AML-193 (cell line): ENCODE measurements around the gene SKA2.
"Not testable (repeated sequence)": the region's sequence is repeated elsewhere in the genome, so short reads cannot be mapped to it uniquely, and the experiment has no call there.

ENCODE experiments used
- DNase-seq, 2 experiments: peaks; one replicate each; lab custom pipeline; 2025; lab: John Stamatoyannopoulos, UW

The SKA2 gene

DNA sequence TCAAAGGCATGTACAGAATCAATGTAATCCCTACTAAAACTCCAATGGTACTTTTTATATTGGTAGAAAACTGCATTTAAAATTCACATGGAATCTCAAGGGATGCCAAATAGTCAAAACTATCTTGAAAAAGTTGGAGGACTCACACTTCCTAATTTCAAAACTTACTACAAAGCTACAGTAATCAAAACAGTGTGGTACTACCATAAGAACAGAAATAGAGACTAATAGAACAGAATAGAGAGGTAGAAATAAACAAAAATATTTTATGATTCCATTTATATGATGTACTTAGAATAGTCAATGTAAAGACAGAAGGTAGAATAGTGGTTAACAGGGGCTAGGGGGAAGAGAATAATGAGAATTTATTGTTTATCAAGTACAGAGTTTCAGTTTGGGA, 57.1 kb downstream of the SKA2 start:
- DNase-seq: no peak

DNA sequence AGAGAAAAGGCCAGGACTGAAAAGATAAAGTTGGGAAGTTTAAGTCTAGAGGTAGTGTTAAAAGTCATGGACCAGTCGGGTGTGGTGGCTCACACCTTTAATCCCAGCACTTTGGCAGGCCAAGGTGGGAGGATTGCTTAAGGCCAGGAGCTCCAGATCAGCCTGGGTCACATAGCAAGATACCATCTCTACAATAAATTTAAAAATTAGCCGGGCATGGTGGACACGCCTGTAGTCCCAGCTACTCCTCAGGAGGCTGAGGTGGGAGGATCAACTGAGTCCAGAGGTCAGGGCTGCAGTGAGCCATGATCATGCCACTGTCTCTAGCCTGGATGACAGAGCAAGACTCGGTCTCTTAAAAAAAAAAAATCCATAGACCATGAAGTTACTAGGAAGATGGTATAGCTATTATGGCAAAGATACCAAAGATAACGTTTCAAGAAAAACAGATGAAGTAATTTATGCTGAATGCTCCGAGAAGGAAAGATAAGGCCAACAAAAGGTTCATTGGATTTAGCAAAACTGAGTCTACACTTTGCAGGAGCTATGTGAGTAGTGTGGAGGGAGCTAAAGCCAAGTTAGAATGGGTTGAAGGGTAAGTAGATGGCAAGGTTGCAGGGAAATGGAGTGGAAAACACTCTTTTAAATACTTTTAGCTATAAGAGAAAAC, 60.0 kb downstream of the SKA2 start:
- no peak for DNase-seq

DNA sequence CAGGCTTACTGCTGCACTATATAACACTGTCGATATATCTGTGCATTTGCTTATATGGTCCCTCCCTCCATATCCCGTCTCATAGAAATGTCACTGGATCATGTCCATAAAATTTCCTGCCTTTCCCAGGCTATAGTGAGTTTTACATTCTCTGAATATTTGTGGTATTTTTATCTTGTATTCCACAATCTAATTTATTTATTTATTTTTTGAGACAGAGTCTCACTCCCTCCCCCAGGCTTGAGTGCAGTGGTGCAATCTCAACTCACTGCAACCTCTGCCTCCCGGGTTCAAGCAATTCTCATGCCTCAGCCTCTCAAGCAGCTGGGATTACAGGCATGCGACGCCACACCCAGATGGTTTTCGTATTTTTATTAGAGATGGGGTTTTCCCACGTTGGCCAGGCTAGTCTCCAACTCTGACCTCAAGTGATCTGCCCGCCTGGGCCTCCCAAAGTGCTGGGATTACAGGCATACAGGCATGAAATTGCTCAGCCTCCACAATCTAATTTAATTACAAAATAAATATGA, 61.2 kb downstream of the SKA2 start:
- no peak for DNase-seq

DNA sequence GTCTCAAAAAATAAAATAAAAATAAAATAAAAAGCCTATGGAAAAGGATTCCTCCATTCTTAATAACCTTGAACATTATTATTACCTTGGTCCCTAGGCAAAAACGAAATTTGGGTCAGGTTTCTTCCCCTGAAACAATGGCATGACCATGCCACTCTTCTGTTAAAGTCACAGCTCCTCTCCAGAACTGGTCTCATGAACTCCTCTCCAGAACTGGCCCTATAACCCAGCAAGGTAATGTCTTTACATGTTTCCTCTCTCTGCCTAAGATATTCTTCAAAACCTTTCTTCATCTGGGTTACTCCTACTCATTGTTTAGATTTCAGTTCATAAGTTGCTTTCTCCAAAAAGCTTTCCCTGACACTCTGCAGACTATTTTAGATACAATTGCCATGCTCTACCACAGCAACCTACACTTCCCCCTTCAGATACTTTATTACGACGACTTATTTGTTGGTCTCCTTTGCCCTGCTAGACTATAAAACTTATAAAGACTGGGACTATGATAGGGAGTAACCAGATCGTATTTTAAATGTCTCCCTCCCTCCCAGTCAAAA, 61.8 kb downstream of the SKA2 start:
- DNase-seq: no peak

DNA sequence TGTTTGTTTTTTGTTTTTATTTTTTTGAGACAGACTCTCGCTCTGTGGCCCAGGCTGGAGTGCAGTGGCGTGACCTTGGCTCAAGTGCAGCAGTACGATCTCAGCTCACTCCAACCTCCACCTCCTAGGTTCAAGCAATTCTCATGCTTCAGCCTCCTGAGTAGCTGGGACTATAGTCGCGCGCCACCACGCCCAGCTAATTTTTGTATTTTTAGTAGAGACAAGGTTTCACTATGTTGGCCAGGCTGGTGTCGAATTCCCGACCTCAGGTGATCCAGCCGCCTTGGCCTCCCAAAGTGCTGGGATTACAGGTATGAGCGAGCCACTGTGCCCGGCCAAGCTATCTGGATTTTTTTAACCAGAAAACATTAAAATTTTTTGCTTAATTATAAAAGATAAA, 64.4 kb downstream of the SKA2 start:
- DNase-seq: not testable (repeated sequence)

DNA sequence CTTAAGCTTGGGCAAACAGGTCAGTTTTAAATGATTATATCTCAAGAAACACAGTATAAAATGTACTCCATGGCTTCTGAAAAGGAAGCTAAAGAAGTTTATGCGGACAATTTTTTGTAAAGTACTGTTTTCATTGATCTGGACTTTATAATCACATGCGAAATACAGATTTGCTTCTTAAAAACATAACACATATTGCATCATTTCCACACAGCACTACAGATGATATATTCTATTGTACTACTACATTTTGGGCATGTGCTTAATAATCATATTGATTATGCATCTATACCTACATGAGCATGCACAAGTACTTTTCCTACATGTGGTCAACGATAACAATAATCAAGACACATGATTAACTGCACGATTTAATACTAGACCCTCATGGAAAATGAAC, 70.8 kb downstream of the SKA2 start:
- no peak for DNase-seq

DNA sequence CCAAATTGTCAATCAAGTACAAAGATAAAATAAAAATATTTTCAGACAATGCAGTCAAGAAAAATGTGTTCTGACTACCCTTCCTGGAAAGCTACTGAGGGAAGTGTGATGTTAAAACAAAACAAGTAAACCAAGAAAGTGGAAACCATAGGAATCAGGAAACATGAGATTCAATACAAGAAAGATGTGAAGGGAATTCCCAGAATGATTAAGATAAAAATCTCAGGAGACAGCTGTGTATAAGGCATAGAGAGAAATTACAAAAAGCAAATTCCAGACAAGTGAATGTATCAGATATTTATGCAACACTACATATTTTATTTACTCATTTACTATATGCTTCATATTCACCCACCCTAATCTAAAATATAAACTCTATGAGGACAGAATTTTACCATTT, 80.5 kb downstream of the SKA2 start:
- DNase-seq: no peak

DNA sequence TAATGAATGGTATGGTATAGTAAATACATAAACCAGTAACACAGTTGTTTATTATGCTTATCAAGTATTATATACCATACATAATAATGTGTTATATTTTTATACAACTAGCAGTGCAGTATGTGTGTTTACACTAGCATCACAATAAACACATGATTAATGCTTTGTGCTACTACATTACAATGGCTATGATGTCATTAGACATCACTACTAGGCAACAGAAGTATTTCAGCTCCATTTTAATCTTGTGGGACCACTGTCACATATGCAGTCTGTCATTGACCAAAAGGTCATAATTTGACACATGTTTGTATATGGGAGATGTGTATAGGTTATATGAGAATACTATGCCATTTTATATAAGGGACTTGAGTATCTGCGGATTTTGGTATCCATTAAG, 81.0 kb downstream of the SKA2 start:
- DNase-seq: no peak

DNA sequence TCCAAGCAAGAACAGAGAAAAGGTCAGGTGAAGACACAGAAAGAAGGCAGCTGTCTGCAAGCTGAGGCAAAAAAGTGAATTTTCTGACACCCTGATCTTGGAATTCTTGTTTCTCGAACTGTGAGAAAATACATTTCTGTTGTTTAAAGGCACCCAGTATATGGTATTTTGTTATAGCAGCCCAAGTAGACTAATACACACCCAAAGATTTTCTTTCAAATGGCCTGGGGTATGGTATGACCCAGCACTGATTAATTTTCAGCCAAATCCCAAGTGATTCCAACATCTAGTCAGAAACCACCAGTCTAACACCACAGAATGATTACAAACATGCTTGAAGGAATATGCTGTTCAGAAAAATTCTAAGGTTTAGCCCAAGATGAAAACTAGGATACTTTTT, 85.1 kb downstream of the SKA2 start:
- DNase-seq: no peak

DNA sequence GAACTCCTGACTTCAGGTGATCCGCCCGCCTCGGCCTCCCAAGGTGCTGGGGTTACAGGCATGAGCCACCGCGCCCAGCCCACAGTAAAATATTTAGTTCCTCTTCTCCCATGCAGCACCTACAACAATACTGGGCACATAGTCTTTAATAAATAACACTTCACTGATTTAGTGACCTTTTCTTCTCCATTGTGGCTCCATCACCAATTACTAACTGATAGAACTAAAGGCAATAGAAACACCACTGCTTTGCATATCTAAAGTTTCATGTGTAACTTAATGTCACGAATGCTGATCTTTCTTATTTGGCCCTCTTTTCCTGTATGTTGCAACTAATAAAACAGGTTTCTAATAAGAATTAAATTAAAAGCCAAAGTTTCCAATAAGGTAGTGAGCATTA, 87.2 kb downstream of the SKA2 start:
- DNase-seq: no peak

DNA sequence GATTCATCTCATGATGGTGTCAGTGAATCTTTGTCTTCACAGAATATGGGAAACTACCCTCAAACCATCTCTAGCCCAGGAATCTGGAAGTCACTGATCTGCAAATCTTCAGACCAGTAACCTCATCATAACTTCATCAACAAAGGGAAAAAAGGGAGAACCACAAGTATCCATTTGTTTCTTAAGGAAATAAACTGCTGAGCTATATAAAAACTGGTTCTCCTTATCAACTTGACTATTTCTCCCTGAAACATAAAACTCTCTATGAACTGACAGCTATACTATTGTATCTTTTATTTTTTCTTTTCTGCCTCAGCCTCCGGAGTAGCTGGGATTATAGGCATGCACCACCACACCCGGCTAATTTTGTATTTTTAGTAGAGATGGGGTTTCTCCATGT, 87.6 kb downstream of the SKA2 start:
- DNase-seq: no peak

DNA sequence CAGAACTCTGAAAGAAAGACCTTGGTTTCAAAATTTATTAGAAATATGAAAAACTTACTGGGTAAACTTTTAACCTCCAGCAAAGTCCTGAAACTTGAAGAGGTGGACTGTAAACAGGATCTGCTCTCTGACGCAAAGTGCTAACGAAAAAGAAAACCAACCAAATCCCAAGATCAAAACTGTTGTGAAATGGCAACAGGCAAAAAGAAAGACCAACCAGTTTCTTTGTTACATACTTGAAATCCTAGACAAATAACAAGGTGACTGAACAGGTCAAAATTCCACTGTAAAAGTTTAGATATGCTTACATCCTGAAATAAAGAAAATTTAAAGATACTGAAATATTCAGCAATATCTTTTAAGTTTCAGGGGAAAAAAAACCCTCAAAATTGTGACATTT, 92.5 kb downstream of the SKA2 start:
- DNase-seq: no peak
